HG03442 (cell line): ENCODE measurements around the gene TERT.
A peak's percentile ranks its signal among the peaks of the same experiment; 100 is the strongest.
"Not testable (repeated sequence)": the region's sequence is repeated elsewhere in the genome, so short reads cannot be mapped to it uniquely, and the experiment has no call there.

ENCODE experiments used
- ATAC-seq: cut with Tn5 transposase; IDR thresholded peaks from one replicate; pipeline ENCODE4 v1.9.1; 2021; ENCODE audit warnings: mild to moderate bottlenecking, moderate library complexity; ENCODE audit not compliant: unreplicated experiment

The TERT gene

GRCh38 chr5:1294835-1295649, at the start of gene TERT:
Gene TERT, minus strand, starts transcription at chr5:1295068. Its CDS starts 79 bp downstream, at chr5:1294989.
- ATAC-seq = no peak

DNA sequence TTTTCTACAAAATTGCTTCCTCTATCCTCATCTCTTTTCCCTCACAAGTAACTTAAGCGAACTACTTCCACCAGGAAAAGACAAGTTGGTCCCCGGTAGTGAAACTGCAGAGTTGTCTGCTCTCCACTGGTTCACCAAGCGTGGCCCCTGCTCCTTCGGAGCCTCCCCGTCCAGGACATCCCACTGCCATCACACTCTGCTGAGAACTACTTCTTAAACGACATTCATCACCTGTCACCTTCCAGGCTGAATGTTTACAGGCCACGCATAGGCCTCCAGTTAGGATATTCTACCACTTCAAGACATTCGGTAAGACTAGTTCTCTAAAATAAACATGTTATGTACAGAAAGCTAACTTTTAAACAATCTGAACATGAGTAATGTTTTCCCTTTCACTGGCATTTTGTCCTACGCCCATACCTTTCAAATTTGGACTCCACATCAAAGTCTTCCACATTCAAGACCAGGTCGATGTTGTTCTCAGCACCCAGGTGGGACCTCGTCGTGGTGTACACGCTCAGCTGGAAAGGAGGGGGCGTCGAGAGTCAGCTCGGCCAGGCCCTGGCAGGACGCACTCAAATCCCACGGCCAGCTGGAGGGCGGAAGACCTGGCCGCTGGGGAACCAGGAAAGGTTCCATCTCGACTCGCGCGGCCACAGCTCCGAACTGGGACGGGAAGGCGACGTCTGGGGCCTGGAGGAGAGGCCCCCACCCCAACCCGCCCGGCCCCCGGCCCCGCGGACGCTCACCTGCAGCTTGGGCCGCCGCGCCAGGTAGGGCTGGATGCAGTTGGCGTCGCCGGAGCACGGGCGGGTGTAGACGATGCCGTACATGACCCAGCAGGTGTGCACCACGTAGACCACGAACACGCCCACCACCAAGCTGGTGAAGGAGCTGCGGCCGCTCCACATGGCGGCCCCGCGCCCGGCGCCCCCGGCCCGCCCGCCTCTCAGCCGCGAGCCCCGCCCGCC, 49.3 kb upstream of the TERT start:
- peak; percentile 17 for ATAC-seq

DNA sequence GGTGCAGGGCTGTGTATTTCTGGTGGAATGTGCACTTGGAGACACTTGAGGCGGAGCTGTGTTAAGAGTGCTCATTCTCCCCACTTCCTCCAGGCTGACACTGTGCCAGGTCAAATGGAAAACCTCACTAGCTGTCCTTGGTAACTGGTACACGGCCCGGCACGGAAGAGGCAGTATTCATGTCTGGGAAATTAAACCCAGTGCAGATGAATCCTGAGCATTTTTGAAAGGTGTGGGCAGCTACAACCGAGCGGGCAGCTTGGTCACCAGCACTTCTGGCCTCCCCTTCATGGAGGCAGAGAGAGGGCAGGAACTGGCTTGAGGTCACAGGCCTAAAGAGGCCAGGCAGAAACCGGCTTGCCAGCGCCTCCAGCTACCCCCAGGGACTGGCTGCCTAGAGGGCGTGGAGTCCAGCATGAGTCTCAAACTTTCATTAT, 48.5 kb upstream of the TERT start:
- no peak for ATAC-seq

- ATAC-seq = not testable (repeated sequence)
These were observed 47.8 kb upstream of the TERT start for GRCh38 chr5:1342711-1343110.

DNA sequence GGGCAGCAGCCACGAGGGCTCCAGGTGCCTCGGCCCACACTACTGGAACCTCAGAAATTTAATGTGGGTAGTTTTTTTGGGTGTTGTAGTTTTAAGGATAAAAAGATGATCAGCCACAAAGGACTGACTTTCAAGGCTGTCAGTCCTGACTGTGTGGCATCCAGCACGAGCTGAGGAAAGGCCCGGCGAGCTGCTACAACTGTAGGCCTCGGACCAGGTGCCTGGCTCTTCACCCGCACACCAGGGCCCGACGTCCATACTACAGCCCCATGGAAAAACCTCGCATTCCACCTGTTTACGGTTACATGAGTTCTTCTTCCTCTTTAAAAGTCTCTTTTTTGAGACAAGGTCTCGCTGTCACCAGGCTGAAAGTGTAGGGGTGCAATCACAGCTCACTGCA, 47.4 kb upstream of the TERT start:
- no peak for ATAC-seq

- ATAC-seq = no peak
These were observed 47.0 kb upstream of the TERT start for GRCh38 chr5:1341863-1342262.

DNA sequence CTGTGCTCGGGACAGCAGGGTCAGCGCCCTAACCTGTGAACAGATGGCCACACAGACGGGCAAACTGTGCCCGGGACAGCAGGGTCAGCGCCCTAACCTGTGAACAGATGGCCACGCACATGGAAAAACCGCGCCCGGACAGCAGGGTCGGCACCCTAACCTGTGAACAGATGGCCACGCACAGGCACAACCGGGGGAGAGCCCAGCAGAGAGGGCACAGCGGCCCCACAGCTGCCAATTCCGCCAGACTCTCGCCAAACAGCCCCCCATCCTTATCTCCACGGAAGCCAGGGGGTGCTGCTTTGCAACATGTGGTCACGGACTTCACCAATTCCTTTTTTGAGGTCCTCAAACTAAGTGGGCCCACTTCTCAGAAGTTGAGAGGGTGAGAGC, 44.9 kb upstream of the TERT start:
- ATAC-seq = not testable (repeated sequence)

GRCh38 chr5:1339139-1339817, 44.4 kb upstream of the TERT start:
- not testable (repeated sequence) for ATAC-seq

DNA sequence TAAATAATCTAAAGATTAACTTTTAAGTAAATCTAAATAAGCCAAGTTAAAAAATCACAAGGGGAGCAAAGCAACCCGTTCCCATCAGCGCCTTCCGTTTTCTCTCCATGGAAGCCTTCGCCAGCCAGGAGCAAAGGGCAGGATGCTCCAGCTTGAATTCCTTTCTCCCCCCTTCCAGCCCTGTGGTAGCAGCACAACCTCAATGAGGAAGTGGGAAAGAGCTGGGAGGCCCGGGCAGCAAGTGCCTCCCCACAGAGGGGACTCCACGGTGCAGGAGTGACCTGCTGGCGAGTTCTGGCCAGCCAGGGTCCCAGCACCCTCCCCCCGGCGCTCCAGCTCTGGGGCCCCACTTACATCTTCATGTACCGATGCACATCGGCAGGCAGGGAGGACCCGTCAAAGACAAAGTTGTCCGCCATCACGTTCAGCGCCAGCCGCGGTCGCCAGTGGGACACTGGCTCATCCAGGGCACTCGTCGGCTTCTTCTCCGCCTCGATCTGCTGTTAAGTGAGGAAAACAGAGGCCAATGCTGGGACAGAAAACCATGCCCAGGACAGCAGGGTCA, 43.7 kb upstream of the TERT start:
- ATAC-seq = no peak

DNA sequence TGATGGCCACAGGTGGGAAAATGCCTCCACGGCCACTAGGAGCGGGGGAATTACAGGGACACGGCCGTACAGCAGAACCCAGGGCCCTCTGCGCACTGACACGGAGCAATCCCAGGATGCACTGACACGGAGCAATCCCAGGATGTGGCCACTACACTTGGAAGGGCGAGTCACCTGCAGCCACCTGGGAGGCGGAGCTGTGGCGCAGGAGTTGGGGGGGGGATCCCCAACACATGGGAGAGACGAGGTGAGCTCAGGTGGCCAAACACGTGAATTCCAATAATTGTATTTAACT, 43.3 kb upstream of the TERT start:
- no peak for ATAC-seq

- no peak for ATAC-seq
These were observed 42.8 kb upstream of the TERT start for GRCh38 chr5:1337489-1338195.

GRCh38 chr5:1336749-1337488, 42.1 kb upstream of the TERT start:
- no peak for ATAC-seq

- no peak for ATAC-seq
These were observed 41.3 kb upstream of the TERT start for GRCh38 chr5:1336106-1336561.

- no peak for ATAC-seq
These were observed 40.8 kb upstream of the TERT start for GRCh38 chr5:1335540-1336095.

DNA sequence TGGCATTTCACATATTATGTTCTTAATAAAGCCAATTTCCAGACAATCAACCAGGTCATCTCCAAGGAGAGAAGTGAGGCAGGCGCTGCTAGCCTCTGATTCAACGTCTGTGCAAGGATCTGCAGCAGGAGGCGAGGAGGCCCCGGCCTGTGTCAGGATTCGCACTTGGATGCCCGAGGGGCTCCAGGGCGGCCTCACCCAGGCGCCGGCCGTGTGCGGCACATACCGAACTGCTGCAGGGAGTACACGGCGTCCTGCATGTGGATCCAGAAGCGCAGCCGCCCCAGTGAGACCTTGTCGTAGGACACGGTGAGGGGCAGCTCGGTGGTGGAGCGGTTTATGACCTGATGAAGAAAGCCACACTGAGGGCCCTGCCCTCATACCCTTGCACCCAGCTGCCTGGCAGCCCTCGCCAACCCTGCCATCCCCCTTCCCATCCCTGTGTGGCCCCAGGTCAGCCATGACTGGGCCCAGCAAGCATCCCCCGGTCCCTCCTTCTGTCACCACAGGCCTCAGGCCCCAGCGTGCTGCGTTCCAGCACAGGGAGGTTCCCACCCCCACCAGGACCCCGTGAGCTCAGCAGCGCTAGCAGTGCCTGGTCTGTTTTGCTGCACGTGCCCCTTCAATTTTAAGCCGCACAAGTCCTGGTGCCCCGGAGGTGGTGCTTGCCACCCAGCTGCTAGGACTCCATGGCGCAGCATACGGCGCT, 40.1 kb upstream of the TERT start:
- ATAC-seq = no peak

DNA sequence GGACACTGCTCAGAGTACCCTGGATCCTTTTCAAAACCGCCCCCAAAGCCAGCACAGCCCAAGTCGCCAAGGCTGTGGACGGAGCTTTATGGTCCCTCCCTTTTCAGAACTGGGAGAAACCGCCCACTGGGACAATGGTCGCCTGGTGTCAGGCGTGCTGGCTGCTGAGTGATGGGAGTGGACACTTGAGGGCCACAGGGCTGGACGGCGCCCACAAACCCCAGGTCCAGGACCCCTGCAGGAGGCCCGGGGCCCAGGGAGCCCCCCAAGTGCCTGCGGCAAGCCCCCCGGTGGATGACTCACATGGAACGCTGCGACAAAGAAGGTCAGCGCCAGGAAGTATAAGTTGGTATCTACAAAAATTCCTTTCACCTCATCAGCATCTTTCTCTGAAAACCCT, 39.1 kb upstream of the TERT start:
- no peak for ATAC-seq

DNA sequence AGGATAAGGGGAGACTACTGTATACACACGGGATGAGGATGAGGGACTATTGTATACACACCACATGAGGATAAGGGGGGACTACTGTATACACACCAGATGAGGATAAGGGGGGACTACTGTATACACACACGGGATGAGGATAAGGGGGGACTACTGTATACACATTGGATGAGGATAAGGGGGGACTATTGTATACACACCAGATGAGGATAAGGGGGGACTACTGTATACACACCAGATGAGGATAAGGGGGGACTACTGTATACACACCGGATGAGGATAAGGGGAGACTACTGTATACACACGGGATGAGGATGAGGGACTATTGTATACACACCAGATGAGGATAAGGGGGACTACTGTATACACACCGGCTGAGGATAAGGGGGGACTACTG, 38.4 kb upstream of the TERT start:
- not testable (repeated sequence) for ATAC-seq

GRCh38 chr5:1332461-1333001, 37.7 kb upstream of the TERT start:
- ATAC-seq = no peak
